Measurements from ENCODE around the gene SOCS6. TPM values are rescaled to one million over a fixed set of nuclear protein-coding genes. Genes with fewer than 3 reads are reported as not detected.

The SOCS6 gene
- total RNA-seq, 6 experiments from 2014 or later, result 11.7 to 18.0 (median 14.0) TPM

DNA sequence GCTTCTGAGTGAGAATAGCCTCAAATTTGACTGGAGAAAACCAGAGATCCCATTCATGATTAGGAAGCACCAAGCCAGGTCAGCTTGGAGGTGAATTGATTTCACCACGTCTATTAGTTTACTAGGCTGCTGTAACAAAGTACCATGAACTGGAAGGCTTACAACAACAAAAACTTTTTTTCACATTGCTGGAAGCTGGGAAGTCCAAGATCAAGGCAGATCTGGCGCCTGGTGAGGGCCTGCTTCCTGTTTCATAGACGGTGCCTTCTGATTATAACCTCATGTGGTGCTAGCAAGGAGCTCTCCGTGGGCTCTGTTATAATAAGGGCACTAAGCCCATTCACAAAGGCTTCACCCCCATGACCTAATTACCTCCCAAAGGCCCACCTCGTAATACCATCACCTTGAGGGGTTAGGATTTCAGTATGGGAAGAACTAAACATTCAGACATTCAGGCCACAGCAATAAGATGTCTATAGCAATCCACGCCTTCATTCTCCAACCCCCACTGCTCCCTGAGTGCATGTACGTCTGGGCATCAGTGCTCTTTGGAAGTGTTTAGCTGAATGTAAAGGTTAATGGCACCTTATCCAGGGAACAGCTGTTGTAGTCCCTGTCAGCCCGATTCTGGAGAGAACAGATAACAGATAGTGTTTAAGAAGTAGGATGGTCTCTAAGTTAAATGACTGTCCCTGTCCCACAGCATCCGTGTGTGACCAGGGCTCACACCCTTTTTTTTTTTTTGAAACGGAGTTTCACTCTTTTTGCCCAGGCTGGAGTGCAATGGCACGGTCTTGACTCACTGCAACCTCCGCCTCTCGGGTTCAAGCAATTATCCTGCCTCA is 89.2 kb downstream of the SOCS6 start:
- TF ChIP-seq POLR2A (IDR thresholded peaks at IDR 0.05), result no peak
- TF ChIP-seq, protein P1, sequence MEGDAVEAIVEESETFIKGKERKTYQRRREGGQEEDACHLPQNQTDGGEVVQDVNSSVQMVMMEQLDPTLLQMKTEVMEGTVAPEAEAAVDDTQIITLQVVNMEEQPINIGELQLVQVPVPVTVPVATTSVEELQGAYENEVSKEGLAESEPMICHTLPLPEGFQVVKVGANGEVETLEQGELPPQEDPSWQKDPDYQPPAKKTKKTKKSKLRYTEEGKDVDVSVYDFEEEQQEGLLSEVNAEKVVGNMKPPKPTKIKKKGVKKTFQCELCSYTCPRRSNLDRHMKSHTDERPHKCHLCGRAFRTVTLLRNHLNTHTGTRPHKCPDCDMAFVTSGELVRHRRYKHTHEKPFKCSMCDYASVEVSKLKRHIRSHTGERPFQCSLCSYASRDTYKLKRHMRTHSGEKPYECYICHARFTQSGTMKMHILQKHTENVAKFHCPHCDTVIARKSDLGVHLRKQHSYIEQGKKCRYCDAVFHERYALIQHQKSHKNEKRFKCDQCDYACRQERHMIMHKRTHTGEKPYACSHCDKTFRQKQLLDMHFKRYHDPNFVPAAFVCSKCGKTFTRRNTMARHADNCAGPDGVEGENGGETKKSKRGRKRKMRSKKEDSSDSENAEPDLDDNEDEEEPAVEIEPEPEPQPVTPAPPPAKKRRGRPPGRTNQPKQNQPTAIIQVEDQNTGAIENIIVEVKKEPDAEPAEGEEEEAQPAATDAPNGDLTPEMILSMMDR (IDR thresholded peaks at IDR 0.05), result no peak
- H3K27me3 ChIP-seq, result no peaks in the 10 kb centered on the region
- H3K36me3 ChIP-seq, result no peaks in the 10 kb centered on the region
- no peaks in the 10 kb centered on the region for H3K9me3 ChIP-seq
- H3K4me3 ChIP-seq, result no peak overlapping the region
- peak overlapping the region; percentile 75 to 93 (median 91) for H3K27ac ChIP-seq
- 59% methylated on average over 12 of the region's 13 CpGs for WGBS (ENCODE audit: insufficient coverage, low coverage, low lambda C conversion rate, missing lambda C conversion rate)
- peaks cover 0 to 25% (median 12%) of the 10 kb centered on the region in 4 donors for H3K4me1 ChIP-seq
- DNase-seq, result no peak
- intact Hi-C loops (cut with DNase I), result no loop called here
- peak; percentile 52 to 72 (median 63) for ATAC-seq

Other genes starting within 250 kb of the SOCS6 start
- gene RTTN, start 83.4 kb upstream of the SOCS6 start, total RNA-seq, result 1 to 10 TPM; 2.3 to 7.4 (median 6.5) TPM